Measurements from ENCODE around the gene ANKMY1. TPM values are rescaled to one million over a fixed set of nuclear protein-coding genes. Genes with fewer than 3 reads are reported as not detected.

ANKMY1 gene
- total RNA-seq, 1 experiment from 2014 or later = 28.3 TPM

DNA sequence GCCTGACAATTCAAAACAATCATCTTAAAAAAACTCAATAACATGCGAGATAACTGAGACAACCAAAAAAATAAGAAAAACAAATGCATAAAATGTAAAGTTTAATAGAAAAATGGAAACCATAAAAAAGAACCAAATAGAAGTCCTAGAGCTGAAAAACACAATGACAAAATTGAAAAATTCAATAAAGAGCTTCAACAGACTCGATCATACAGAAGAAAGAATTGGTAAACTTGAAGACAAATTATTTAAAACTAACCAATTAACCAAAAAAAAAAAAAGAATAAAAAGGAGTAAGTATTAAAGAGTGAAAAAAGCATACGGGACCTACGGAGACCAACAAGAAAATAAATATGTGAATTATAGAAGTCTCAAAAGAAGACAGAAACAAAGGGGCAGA is 84.6 kb downstream of the ANKMY1 start:
- RAD21 ChIA-PET (ENCODE audit: low non-redundant PET in 1 of 2, low total read pairs in 2 of 2, uncharacterized antibody in 2 of 2, unreplicated experiment in 2 of 2) = no interaction called here
- intact Hi-C loops (cut with micrococcal nuclease) = no loop called here
- no peaks in the 10 kb centered on the region for H3K9me2 ChIP-seq (ENCODE audit: insufficient read depth)
- no peaks in the 10 kb centered on the region for H4K20me1 ChIP-seq (ENCODE audit: insufficient read depth)
- BruUV-seq (replicated peaks) = no TSS peak
- no peaks in the 10 kb centered on the region for H3K27me3 ChIP-seq (ENCODE audit: insufficient read depth, low read length)
- no peak overlapping the region for H3K4me3 ChIP-seq (replicated peaks in 1 of 2; ENCODE audit: low read depth in 1 of 2, low read length in 2 of 2)
- H3K79me2 ChIP-seq (ENCODE audit: insufficient read depth, low read length) = no peaks in the 10 kb centered on the region
- H3K9me3 ChIP-seq (ENCODE audit: control insufficient read depth in 1 of 2, insufficient read depth in 1 of 2, low read depth in 1 of 2, low read length in 2 of 2) = peaks cover 0 to 4% of the 10 kb centered on the region in 2 experiments; a peak in 1 of 4 replicates
- ATAC-seq (no peak), DNase-seq (ENCODE audit: low read depth, low spot score) (no peak)
- H2AFZ ChIP-seq (ENCODE audit: low read depth, low read length, poor library complexity, severe bottlenecking) = no peak overlapping the region
- no peaks in the 10 kb centered on the region for H3K36me3 ChIP-seq (ENCODE audit: control insufficient read depth in 1 of 2, insufficient read depth in 2 of 2, low read length in 2 of 2)
- CTCF ChIA-PET = interaction anchor here (1.0 kb wide), 1 partner anchor 24 kb away, joined by 5 read pairs; no protein-coding TSS in a partner anchor
- H3K27ac ChIP-seq (ENCODE audit: low read depth, low read length) = no peak overlapping the region
- POLR2A ChIA-PET = interaction anchor here (0.8 kb wide), 1 partner anchor 1599 kb away, joined by 3 read pairs; no protein-coding TSS in a partner anchor
- H3K9ac ChIP-seq (ENCODE audit: low read length) = no peak overlapping the region
- no peak for TF ChIP-seq EZH2 (IDR thresholded peaks at IDR 0.05)
- TF ChIP-seq, protein P1, sequence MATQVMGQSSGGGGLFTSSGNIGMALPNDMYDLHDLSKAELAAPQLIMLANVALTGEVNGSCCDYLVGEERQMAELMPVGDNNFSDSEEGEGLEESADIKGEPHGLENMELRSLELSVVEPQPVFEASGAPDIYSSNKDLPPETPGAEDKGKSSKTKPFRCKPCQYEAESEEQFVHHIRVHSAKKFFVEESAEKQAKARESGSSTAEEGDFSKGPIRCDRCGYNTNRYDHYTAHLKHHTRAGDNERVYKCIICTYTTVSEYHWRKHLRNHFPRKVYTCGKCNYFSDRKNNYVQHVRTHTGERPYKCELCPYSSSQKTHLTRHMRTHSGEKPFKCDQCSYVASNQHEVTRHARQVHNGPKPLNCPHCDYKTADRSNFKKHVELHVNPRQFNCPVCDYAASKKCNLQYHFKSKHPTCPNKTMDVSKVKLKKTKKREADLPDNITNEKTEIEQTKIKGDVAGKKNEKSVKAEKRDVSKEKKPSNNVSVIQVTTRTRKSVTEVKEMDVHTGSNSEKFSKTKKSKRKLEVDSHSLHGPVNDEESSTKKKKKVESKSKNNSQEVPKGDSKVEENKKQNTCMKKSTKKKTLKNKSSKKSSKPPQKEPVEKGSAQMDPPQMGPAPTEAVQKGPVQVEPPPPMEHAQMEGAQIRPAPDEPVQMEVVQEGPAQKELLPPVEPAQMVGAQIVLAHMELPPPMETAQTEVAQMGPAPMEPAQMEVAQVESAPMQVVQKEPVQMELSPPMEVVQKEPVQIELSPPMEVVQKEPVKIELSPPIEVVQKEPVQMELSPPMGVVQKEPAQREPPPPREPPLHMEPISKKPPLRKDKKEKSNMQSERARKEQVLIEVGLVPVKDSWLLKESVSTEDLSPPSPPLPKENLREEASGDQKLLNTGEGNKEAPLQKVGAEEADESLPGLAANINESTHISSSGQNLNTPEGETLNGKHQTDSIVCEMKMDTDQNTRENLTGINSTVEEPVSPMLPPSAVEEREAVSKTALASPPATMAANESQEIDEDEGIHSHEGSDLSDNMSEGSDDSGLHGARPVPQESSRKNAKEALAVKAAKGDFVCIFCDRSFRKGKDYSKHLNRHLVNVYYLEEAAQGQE (IDR thresholded peaks at IDR 0.05; ENCODE audit: low read depth) = no peak
- no peak for TF ChIP-seq POLR2A (IDR thresholded peaks at IDR 0.05; ENCODE audit: borderline replicate concordance, extremely low read depth, insufficient read depth, insufficient read length)
- TF ChIP-seq EZH2phosphoT487 (IDR thresholded peaks at IDR 0.05; ENCODE audit: borderline replicate concordance) = no peak
- TF ChIP-seq CBX3 (IDR thresholded peaks at IDR 0.05; ENCODE audit: low read depth) = no peak
- TF ChIP-seq SP1 (IDR thresholded peaks at IDR 0.05; ENCODE audit: low read depth) = no peak
- TF ChIP-seq, protein P2, sequence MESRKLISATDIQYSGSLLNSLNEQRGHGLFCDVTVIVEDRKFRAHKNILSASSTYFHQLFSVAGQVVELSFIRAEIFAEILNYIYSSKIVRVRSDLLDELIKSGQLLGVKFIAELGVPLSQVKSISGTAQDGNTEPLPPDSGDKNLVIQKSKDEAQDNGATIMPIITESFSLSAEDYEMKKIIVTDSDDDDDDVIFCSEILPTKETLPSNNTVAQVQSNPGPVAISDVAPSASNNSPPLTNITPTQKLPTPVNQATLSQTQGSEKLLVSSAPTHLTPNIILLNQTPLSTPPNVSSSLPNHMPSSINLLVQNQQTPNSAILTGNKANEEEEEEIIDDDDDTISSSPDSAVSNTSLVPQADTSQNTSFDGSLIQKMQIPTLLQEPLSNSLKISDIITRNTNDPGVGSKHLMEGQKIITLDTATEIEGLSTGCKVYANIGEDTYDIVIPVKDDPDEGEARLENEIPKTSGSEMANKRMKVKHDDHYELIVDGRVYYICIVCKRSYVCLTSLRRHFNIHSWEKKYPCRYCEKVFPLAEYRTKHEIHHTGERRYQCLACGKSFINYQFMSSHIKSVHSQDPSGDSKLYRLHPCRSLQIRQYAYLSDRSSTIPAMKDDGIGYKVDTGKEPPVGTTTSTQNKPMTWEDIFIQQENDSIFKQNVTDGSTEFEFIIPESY (IDR thresholded peaks at IDR 0.05; ENCODE audit: extremely low read depth, insufficient replicate concordance, low read length) = no peak
- TF ChIP-seq, protein P3, sequence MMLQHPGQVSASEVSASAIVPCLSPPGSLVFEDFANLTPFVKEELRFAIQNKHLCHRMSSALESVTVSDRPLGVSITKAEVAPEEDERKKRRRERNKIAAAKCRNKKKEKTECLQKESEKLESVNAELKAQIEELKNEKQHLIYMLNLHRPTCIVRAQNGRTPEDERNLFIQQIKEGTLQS (IDR thresholded peaks at IDR 0.05) = no peak
- TF ChIP-seq ZNF274 (IDR thresholded peaks at IDR 0.05; ENCODE audit: low read depth, low read length) = no peak
- TF ChIP-seq EGR1 (IDR thresholded peaks at IDR 0.05; ENCODE audit: low read depth) = no peak
- TF ChIP-seq, protein P4, sequence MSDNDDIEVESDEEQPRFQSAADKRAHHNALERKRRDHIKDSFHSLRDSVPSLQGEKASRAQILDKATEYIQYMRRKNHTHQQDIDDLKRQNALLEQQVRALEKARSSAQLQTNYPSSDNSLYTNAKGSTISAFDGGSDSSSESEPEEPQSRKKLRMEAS (IDR thresholded peaks at IDR 0.05) = no peak
- TF ChIP-seq JUND (IDR thresholded peaks at IDR 0.05) = no peak
- TF ChIP-seq ELF1 (IDR thresholded peaks at IDR 0.05; ENCODE audit: borderline replicate concordance, low read depth) = no peak
- TF ChIP-seq, protein P5, sequence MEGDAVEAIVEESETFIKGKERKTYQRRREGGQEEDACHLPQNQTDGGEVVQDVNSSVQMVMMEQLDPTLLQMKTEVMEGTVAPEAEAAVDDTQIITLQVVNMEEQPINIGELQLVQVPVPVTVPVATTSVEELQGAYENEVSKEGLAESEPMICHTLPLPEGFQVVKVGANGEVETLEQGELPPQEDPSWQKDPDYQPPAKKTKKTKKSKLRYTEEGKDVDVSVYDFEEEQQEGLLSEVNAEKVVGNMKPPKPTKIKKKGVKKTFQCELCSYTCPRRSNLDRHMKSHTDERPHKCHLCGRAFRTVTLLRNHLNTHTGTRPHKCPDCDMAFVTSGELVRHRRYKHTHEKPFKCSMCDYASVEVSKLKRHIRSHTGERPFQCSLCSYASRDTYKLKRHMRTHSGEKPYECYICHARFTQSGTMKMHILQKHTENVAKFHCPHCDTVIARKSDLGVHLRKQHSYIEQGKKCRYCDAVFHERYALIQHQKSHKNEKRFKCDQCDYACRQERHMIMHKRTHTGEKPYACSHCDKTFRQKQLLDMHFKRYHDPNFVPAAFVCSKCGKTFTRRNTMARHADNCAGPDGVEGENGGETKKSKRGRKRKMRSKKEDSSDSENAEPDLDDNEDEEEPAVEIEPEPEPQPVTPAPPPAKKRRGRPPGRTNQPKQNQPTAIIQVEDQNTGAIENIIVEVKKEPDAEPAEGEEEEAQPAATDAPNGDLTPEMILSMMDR (IDR thresholded peaks at IDR 0.05 in 2 of 3, conservative IDR thresholded peaks at IDR 0.05 in 1 of 3; ENCODE audit: borderline replicate concordance in 1 of 3, insufficient read depth in 1 of 3, low read depth in 2 of 3, low read length in 2 of 3) = no peak
- no peak for TF ChIP-seq SIN3A (IDR thresholded peaks at IDR 0.05; ENCODE audit: low read depth)
- TF ChIP-seq TCF7L2 (IDR thresholded peaks at IDR 0.05; ENCODE audit: borderline replicate concordance, extremely low read depth, insufficient read depth, insufficient read length) = no peak
- TF ChIP-seq SRF (IDR thresholded peaks at IDR 0.05; ENCODE audit: low read depth) = no peak
- TF ChIP-seq YY1 (IDR thresholded peaks at IDR 0.05; ENCODE audit: extremely low read depth, insufficient replicate concordance, low read depth, low read length) = no peak
- no peak overlapping the region for H3K4me2 ChIP-seq (ENCODE audit: low read length)
- no peaks in the 10 kb centered on the region for H3K4me1 ChIP-seq (ENCODE audit: control insufficient read depth in 1 of 2, insufficient read depth in 2 of 2, low read length in 2 of 2)

Data from HCT116 (cell line).